ENCODE measurements around the gene COX8A.

GRCh38 chr11:63942803-63943202 is 31.6 kb upstream of the COX8A start:
- TF ChIP-seq CTCF (conservative IDR thresholded peaks at IDR 0.05; ENCODE audit: low read depth, low read length) = no peak
- TF ChIP-seq EZH2 (IDR thresholded peaks at IDR 0.05; ENCODE audit: low read length, unreplicated experiment) = no peak
- no peak for TF ChIP-seq EZH2phosphoT487 (IDR thresholded peaks at IDR 0.05; ENCODE audit: borderline replicate concordance, low read length)

Data from PC-3 (cell line).